Peyer's patch (tissue), 4 donors: ENCODE measurements around the gene FANCB.

ENCODE experiments used
- POLR2A ChIP-seq, 2 donors: fragments of 450-650 bp; IDR thresholded peaks; one replicate each; pipeline ENCODE4 v1.5.1; 2017; ENCODE audit warnings: antibody characterized with exemption in 2 of 2, mild to moderate bottlenecking in 2 of 2, moderate library complexity in 2 of 2
- TF ChIP-seq, protein P1 (sequence below), 6 experiments: fragments of 450-650 bp in 4 of 6; fragments of 200-600 bp in 2 of 6; sonication (generic) in 1 of 6; IDR thresholded peaks; one replicate each; pipeline ENCODE4 v1.5.1; 2017 to 2019; ENCODE audit warnings: antibody characterized with exemption in 6 of 6, mild to moderate bottlenecking in 3 of 6, moderate library complexity in 1 of 6

DNA sequence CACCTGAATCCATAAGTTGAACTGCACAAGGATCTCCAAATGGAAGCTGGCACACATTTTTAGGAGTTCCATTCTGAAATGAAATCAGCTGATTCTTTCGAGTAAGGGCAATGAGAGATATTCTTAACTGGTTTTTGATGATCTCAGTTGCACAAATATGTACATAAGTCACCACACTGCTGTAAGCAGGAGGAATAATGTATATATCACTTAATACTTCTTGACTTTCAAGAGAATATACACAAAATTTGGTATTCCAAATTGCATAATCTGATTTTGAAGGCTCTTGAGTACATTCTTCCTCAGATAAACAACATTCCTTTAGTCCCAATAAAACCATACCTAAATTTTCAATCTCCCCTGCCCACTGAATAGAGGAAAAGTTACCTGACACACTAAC, 8.2 kb downstream of the FANCB start:
- TF ChIP-seq, protein P1, sequence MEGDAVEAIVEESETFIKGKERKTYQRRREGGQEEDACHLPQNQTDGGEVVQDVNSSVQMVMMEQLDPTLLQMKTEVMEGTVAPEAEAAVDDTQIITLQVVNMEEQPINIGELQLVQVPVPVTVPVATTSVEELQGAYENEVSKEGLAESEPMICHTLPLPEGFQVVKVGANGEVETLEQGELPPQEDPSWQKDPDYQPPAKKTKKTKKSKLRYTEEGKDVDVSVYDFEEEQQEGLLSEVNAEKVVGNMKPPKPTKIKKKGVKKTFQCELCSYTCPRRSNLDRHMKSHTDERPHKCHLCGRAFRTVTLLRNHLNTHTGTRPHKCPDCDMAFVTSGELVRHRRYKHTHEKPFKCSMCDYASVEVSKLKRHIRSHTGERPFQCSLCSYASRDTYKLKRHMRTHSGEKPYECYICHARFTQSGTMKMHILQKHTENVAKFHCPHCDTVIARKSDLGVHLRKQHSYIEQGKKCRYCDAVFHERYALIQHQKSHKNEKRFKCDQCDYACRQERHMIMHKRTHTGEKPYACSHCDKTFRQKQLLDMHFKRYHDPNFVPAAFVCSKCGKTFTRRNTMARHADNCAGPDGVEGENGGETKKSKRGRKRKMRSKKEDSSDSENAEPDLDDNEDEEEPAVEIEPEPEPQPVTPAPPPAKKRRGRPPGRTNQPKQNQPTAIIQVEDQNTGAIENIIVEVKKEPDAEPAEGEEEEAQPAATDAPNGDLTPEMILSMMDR (IDR thresholded peaks at IDR 0.05): no peak
- TF ChIP-seq POLR2A (IDR thresholded peaks at IDR 0.05): no peak
